ENCODE data around the gene GINS1.

GRCh38 chr20:25495189-25495824 lies 87.8 kb downstream of the GINS1 start:
- TF ChIP-seq CTCF (IDR thresholded peaks at IDR 0.05) (no peak), POLR2A (IDR thresholded peaks at IDR 0.05) (no peak)
